GM12865 (cell line): ENCODE results near the gene RAB9A.

Experiments
- DNase-seq: peaks from one replicate; pipeline ENCODE4 v3.0.0; 2010; ENCODE audit warnings: low read depth
- H3K4me3 ChIP-seq: 2 replicates; pipeline ENCODE4 v1.5.1; 2011; ENCODE audit warnings: mild to moderate bottlenecking, low read depth, low read length, control low read depth
- CTCF ChIP-seq: IDR thresholded peaks from 2 replicates; pipeline ENCODE4 v1.5.1; 2011; ENCODE audit warnings: low read length, control low read depth, low read depth, inconsistent platforms; ENCODE audit not compliant: insufficient read depth; ENCODE audit errors: missing control alignments

Gene RAB9A

GRCh38 chrX:13688384-13688957 is 457 bp upstream of the RAB9A start:
- no peak for DNase-seq
- H3K4me3 ChIP-seq = peak overlapping the region; percentile 87
- no peak for TF ChIP-seq CTCF

GRCh38 chrX:13689741-13690211 is 848 bp downstream of the RAB9A start:
- no peak for TF ChIP-seq CTCF
- H3K4me3 ChIP-seq = peak overlapping the region; percentile 87
- no peak for DNase-seq

GRCh38 chrX:13690836-13691235 is 1.9 kb downstream of the RAB9A start:
- DNase-seq = peak; percentile 46
- peak overlapping the region; percentile 87 for H3K4me3 ChIP-seq
- peak; percentile 33 for TF ChIP-seq CTCF

GRCh38 chrX:13691841-13692371 is 3.0 kb downstream of the RAB9A start:
- no peak for TF ChIP-seq CTCF
- DNase-seq = peak; percentile 51
- H3K4me3 ChIP-seq = peak overlapping the region; percentile 87

GRCh38 chrX:13692771-13693231 is 3.9 kb downstream of the RAB9A start:
- no peak for TF ChIP-seq CTCF
- H3K4me3 ChIP-seq = peak overlapping the region; percentile 87
- no peak for DNase-seq

- peak overlapping the region; percentile 87 for H3K4me3 ChIP-seq
- DNase-seq = no peak
These were observed 4.5 kb downstream of the RAB9A start for GRCh38 chrX:13693341-13693961.

More at GRCh38 chrX:13693341-13693961, 4.5 kb downstream of the RAB9A start:
- TF ChIP-seq CTCF = no peak
